LoVo (cell line): ENCODE data around the gene LYSMD4.
"Not testable (repeated sequence)": the region's sequence is repeated elsewhere in the genome, so short reads cannot be mapped to it uniquely, and the experiment has no call there.

Experiments
- DNase-seq: peaks from one replicate; pipeline ENCODE4 v3.0.0-alpha.2; 2016; ENCODE audit warnings: low spot score

The LYSMD4 gene

DNA sequence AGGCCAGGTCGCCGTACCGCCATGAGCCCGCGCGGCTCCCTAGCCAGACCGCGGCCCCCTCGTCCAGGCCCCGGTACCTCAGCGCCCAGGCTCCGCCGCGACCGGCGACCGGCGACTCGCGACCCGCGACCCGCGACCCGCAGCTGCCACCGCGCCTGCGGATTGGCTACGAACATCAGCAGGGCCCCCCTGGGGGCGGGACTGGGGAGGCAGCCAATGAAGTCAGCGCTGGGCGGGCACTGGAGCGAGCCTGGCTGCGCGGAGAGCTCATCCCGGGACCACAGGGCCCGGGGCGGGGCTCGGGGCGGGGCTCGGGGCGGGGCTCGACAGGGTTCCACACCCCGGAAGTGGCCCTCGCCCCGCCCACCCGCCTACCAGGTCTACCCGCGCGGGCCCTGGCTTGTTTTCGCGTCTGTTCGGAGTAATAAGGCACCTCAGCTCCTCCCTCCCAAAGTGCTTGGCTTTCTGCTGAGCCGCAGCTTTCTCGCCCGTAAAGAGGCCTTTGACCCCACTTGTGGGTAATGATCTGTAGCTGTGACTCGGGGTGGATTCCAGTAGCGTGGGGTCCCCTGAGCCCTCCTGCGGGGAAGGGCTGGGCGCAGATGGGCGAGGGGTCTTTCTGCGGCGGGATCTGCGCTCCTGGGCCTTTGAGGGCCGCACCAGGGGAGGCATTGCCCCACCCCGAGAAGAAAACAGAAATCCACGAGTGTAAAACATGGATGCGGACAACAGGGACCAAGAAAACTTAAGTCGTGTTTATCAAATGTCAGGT lies at the start of gene LYSMD4:
Gene LYSMD4, minus strand, starts transcription at position 170 of the 772 bp plus-strand sequence. CDS start 1,438 bp downstream, outside the sequence.
- peak; percentile 98 for DNase-seq

DNA sequence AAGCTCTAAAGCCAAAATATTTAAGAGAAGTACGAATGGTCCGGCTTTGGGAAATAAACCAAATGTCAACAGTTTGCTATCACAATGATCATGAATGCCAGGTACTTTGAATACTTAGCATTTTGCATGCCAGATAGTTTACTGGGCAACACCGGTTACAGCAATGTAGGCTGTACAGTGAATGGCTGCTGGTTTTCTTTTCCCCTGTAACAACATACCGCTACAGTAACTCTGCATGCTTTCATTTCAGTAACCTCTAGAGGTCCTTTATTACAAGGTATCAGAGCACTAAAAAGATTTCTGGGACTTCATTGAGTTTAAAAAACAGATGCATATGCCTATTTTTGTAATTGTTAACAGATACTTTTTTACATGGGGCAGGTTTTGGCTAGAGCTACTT lies 48.8 kb upstream of the LYSMD4 start:
- DNase-seq, result not testable (repeated sequence)

DNA sequence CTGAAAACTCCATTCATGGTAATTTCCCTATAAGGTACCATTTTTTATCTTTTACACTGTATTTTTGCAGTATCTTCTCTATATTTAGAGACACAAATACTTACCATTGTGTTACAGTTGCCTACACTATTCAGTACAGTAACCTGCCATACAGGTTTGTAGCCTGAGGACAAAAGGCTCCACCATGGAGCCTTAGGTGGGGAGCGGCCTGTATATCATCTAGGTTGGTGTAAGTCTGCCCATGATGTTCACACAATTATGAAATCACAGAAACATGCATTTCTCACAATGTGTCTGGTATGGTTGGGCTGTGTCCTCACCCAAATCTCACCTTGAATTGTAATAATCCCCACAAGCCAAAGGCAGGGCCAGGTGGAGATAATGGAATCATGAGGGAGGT lies 43.9 kb upstream of the LYSMD4 start:
- no peak for DNase-seq

DNA sequence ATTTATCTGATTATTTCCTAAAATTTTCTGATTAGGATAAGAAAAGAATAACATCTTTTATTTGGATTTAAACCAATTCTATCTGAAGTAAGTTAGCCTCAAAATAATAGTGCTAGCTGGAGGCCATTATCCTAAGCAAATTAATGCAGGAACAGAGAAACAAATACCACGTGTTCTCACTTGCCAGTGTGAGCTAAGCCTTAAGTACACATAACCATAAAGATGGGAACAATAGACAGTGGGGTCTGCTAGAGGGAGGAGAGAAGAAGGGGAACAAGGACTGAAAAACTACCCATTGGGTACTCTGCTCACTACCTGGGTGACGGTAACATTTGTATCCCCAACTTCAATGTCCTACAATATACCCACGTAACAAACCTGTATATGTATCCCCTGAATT lies 31.3 kb upstream of the LYSMD4 start:
- no peak for DNase-seq

DNA sequence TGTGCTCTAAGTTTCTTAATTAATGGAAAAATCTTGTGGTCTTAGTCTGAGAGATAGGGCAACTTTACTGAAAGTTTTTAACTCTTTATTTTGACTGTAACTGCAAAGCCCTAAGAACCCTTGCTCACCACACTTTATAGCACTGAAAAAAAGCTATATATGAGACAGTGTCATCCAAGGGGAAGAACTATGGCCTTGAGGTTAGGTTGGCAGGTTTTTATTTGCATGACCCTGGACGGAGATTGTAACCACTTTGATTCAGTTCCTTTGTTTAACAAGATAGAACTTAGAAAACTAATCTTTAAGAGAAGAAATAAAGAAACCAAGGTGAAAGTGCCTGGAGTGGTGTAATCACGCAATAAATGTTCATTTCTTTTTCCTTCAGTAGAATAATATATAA lies 30.6 kb upstream of the LYSMD4 start:
- no peak for DNase-seq

DNA sequence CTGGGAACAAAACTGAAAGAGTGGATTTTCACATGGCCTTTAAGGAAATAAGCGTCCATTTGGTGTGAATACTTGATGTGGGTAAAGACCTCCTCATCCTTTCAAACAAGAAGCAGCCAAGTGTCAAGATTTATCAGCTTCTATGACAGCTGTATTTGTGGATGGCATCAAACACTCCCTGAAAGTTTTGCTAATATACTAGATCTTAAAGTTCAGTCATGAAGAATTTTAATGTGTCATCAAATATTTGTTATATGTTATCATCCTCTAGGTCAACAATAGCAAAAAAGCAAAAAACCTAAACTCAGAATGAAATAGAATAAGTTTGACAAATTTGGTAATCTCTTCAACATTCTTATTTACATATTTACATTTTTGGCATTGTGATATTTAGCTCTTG lies 29.1 kb upstream of the LYSMD4 start:
- no peak for DNase-seq

DNA sequence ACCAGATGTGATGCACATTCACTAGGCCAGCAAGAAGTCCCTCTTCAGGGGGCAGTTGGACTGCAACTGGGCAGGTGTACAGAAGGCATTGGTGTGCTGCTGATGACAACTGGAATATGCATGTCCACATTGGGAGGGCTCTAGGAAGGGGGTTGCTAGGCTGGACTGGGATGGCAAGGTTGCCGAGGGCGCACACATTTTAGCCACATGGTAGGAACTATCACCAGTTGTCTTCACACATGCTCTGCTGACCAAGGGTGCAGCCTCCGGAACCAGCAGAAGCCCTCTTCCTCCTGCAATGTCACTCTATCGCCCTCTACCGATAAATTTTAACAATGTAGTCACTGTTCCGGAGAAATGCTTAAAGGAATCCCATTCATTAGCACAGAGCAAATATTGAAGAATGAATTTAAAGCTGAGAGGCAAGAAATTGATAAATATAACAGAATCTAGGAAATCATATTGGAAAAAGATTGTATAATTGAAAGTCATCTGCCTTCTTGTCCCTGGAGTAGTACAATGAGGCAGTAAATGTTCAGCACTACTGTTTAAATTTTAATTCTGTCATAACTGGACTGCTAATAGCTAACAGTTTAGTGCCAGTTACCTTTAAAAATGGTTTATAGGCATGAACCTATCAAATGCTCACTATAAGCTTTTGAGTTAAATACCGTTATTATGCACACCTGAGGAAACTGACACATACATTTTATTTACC lies 22.6 kb upstream of the LYSMD4 start:
- DNase-seq, result peak; percentile 73

DNA sequence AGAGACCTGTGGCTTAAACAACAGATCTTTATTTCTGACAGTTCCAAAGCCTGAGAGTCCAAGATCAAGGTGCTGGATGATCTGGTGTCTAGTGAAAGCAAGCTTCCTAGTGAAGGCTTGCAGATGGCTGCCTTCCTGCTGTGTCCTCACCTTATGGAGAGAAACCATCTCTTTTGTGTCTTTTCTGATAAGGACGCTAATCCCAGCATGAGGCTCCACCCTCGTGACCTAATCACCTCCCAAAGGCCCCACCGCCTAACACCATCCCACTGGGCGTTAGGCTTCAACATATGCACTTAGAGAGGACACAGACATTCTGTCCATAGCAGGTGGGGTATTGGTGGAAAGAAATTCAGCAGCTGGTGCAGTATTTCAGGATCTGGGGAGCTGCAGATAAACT lies 19.8 kb upstream of the LYSMD4 start:
- no peak for DNase-seq

DNA sequence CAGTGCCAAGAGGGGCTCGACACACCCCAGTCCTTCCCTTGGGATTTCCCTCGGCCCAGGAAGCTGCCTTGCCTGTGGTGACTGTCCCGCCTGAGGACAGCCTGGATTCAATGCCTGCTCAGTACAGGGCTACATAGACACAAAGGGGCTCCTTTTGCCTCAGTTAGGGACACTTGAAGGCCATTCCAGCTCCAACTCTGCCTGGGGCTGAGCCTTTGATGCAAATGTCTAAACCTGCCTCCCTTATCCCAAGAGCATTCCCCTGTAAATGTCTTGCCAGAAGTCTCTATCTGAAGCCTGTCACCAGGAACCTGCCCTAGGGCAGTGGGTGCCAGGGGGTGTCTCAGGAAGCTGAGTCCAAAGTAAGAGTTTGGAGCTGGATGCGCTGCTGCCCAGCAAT lies 19.3 kb upstream of the LYSMD4 start:
- DNase-seq, result no peak

DNA sequence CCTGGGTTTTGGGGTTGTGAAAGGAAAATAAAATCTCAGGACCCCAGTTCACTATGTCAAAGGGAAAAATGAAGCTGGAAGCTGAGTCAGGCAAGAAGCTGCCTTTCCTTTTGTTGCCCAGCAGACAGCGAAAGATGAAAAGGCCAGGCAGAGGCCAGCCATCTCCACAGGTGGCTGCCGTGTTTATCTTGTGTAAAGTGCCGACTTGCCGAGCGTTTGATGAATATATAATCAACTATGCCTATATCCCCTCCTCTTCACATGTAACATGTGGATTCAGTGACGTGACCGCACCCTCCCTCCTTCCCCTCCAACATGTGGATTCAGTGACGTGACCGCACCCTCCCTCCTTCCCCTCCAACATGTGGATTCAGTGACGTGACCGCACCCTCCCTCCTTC lies 17.1 kb upstream of the LYSMD4 start:
- not testable (repeated sequence) for DNase-seq

DNA sequence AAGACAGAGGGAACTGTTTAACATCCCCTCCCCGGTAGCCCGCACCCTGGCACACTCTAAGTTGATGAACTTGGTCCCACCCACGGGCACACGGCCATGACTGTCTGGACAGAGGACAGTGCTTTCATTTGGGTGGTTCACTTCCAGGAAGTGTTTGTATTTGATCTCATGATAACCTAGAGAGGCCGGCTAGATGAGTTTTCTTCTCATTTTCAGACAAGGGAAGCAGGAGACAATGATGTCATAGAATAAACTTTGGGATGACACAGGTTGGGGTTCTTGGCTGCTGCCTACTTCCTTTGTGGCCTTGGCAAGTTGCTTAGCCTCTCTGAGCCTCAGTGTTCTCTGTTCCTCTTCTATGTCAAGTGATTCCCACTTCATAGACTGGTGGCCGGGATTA lies 16.1 kb upstream of the LYSMD4 start:
- no peak for DNase-seq

DNA sequence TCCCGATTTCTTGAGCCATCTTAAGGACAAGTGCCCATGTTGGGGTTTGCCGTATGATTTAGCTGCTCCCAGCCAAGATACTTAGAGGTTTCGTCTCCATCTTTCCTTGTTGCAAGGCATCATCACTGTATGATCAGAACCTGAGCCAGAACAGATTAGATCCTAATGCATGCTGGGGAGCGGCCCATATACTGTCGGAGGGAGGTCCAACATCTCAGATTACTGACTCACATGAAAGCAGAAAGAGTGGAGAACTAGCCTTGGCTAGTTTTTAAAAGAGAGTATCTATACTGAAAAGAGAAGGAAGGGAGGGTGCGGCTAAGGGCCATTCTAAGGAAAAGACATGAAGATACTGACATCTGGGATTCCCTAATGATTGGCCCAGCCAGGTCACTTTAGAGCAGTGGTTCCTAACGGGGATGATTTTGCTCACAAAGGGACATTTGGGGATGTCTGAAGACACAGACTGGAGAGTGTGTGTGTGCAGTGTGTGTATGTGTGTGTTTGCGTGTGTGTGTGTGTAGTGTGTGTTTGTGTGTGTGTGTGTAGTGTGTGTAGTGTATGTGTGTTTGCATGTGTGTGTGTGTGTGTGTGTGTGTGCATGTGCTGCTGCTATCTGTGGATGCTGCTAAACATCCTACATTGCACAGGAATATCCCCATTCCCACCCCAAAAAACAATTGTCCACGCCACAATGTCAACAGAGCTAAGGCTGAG lies 12.3 kb upstream of the LYSMD4 start:
- no peak for DNase-seq

DNA sequence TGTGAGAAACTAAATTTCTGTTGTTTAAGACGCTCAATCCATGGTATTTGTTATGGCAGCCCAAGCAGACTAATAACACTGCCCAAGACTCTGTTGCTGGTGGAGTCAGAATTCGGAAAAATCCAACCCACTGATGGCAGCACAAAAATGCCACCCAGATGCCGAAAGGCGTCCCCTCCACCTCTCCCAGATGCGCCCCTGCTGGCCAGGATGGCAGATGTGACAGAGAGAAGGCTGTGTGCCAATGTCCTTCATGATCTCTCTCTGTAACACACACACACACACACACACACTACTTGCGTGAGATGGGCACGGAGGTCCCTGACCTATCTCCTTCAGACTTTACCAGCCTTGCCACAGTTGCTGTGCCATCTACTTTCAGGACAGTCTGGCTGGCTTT lies 10.9 kb upstream of the LYSMD4 start:
- no peak for DNase-seq

DNA sequence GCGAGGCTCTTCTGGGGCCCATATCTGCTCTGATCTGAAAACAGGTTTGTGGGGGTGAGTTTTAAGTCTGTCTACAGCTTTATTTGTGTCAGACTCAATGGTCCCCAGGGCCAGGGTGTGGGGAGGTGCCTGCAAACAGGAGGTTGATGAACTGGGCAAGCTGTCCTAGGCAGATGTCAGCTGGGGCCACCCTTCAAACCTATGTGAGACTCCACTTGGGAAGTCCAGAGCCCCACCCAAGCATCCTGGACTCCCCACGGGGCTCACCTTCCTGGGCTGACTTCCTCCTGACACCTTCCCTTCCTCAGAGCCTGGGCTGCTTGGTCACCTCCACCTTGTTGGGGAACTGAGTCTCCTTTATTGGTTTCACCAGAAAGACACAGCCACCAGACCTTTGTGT lies 8.6 kb upstream of the LYSMD4 start:
- DNase-seq, result no peak

DNA sequence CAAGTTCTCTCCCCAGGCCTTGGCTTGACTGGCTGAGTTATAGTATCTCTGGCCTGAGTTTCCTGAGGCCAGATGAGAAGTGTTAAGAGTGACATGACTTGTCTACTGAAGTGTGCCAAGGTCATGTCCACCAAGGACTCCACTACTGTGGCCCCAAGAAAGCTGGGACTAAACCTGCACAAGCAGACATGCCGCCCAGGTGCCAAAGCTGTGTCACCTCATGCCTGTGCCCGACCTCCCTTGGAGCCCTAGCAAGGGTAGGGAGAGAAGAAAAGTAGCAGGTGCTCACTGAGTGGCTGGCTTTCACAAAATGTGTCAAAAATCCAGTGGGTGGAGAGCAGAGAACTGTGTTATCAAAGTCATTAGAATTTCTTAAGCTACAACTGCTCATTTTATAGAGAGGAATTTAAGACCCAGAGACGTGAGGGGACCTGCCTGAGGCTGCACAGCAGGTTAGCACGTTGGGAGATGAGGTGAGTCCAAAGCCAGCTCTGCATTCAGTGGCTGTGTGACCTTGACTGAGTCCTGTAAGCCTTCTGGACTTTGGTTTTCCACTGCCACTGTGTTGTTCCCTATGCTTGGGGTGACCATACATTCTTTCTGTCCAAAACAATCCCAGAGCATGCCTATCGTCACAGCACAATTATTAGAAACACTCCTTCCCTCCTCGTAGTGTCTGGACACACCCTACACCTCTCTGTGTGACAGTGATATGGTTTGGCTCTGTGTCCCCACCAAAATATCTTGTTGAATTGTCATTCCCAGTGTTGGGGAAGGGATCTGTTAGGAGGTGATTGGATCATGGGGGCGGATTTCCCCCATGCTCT lies 5.0 kb upstream of the LYSMD4 start:
- DNase-seq, result no peak

DNA sequence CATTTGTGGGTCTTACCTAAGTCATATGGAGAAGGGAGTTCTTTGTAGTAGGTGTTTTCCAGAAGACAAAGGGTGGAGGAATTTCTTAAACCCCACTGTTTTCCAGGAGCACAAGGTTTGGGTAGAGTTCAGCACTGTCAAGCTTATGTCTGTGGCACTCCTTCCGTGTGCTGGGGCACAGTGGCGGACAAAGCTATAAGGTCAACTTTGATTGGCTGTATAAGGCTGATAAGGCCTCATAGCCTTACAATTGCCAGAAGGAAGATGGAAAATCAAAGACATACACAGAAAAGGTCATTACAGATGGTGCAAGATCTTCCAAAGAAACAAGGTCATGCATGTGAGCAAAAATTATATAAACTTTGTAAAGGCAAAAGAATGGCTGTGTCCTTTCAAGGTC lies 3.5 kb upstream of the LYSMD4 start:
- no peak for DNase-seq

DNA sequence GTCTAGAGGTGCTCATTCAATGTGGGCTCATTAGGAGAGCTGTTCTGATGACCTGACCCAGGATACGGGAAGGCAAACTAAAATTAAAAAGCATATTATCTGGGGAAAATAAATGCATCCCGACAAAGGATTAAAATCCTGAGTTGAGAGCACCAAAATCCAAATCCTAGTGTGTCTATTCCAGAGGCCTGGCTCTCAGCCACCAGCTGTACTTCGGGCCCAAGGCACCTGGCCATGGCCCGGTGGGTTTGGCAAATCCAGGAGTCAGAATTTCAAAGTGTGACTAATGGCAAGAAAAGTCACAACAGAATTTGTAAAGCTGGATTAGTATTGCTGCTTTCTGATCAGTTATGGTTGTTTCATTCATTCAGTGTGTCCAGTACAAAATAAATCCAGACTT lies 2.6 kb upstream of the LYSMD4 start:
- DNase-seq, result no peak

DNA sequence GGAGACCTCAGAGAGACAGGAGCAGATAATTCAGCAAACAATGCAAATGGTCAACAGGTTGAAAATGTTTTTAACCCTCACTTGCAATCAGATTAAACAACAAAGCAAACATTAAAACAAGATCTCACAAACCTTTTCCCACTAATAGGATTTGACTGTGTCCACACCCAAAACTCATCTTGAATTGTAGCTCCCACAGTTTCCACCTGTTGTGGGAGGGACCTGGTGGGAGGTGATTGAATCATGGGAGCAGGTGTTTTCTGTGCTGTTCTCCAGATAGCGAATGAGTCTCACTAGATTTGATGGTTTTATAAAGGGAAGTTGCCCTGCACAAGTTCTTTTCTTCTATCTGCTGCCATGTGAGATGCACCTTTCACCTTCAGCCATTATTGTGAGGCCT lies 1.3 kb upstream of the LYSMD4 start:
- no peak for DNase-seq

DNA sequence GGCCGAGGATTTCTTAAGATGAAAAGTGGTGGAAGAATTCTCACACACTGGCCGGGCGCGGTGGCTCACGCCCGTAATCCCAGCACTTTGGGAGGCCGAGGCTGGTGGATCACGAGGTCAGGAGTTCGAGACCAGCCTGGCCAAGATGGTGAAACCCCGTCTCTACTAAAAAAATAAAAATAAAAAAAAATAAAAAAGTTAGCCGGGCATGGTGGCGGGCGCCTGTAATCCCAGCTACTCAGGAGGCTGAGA lies 729 bp upstream of the LYSMD4 start:
- DNase-seq, result not testable (repeated sequence)

DNA sequence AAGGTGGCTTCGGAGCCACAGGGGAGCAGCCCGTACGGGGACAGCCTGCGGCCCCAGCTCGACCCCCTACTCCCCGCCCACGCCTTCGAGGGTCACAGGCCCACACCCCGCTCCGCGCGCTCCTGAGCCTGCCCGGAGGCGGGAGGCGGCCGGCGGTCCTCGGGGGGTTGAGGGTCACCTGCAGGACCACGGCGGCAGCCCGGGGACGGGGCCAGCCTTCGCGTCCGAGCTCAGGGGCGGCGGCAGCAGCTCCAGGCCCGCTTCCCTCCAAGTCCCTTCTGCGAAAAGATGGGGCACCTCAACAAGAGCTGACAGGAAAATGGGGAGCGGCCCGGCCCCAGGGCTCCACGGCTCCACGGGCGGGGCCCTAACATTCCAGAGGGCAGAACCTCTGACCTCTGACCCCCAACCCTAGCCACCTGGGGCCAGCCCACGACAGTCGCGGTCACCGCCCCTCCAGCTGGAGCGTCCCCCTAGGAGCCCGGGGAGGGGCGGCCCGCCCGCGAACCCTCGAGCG lies 428 bp downstream of the LYSMD4 start:
- DNase-seq, result no peak

DNA sequence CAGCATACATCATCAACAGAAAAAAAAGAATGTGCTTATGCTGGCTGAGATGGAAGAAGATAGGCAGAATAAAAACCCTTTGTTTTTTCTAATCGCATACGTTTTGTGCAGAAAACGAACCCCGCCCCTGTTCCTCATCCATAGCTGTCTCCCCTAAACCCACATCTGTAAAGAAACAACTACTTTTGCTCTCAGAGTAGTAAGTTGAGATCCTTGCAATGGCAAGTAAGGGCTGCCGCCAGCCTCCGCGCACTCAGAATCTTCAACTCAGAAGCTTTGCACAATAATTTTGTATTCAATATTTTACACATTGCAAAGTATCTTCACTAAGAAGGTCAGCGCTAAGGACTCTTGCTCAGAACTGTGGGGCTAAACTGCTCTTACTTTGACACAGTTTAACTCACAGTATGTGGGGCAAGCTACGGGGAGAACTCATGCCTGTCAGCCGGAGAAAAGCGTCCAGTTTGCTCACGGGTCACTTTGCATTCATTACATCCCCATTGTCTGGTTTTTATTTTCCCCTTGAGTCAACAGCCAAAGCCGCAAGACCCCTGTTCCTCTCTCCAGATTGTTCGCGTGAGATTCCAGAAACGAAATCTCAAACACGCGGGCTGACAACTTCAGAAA lies 1.0 kb downstream of the LYSMD4 start:
- no peak for DNase-seq
